ENCODE measurements around the gene TMEM179.

DNA sequence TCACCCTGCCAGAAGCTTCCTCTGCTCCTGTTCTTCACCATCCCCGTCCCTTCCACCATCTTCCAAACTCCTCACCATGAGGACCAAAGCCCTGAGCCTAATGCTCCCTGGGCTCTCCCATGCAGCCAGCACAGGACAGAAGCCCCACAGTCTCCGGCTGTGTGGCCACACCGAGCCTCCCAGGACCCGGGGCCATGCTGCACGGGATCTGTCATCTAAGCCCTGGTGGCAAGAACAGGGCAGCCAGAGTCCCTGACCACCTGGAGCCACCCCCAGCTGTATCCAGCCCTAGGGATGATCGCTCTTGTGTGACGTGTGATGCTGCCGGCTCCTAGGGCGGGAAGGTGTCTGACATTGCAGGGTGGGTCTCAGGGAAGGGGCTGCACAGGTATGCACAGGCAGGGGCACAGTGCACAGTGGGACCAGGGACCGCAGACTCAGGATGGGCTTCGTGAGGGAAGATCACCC lies 8.1 kb downstream of the TMEM179 start:
- TF ChIP-seq POLR2A (IDR thresholded peaks at IDR 0.05): no peak
- TF ChIP-seq, protein P1, sequence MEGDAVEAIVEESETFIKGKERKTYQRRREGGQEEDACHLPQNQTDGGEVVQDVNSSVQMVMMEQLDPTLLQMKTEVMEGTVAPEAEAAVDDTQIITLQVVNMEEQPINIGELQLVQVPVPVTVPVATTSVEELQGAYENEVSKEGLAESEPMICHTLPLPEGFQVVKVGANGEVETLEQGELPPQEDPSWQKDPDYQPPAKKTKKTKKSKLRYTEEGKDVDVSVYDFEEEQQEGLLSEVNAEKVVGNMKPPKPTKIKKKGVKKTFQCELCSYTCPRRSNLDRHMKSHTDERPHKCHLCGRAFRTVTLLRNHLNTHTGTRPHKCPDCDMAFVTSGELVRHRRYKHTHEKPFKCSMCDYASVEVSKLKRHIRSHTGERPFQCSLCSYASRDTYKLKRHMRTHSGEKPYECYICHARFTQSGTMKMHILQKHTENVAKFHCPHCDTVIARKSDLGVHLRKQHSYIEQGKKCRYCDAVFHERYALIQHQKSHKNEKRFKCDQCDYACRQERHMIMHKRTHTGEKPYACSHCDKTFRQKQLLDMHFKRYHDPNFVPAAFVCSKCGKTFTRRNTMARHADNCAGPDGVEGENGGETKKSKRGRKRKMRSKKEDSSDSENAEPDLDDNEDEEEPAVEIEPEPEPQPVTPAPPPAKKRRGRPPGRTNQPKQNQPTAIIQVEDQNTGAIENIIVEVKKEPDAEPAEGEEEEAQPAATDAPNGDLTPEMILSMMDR (IDR thresholded peaks at IDR 0.05): no peak

All from lower leg skin (tissue), 3 donors.